OCI-LY7 (cell line): Measurements from ENCODE around the gene MTHFR. TPM values are rescaled to one million over a fixed set of nuclear protein-coding genes. Genes with fewer than 3 reads are reported as not detected.

Source experiments
- BruUV-seq: library from RNA; stranded (reverse); fragments of 400-500 nt; replicated peaks from 2 replicates; lab custom pipeline; 2021; lab: Mats Ljungman, UMichigan
- CTCF ChIA-PET: fragments of 300-600 bp; sonication (Branson Sonifier 250); formaldehyde crosslinking; loops from one replicate; lab custom pipeline; 2022; ENCODE audit warnings: antibody characterized with exemption; ENCODE audit not compliant: unreplicated experiment; lab: Charles Lee
- POLR2A ChIA-PET: fragments of 300-600 bp; sonication (Branson Sonifier 250); formaldehyde crosslinking; loops from one replicate; lab custom pipeline; 2022; ENCODE audit warnings: antibody characterized with exemption; lab: Charles Lee
- DNase-seq: peaks from one replicate; pipeline ENCODE4 v3.0.0-alpha.2; 2015; ENCODE audit warnings: low spot score
- H2AFZ ChIP-seq: fragments of 200-600 bp; sonication (generic), shearing (Covaris generic); 2 replicates; pipeline ENCODE4 v1.6.1; 2014; ENCODE audit warnings: mild to moderate bottlenecking, antibody characterized with exemption, low read length, moderate library complexity
- H3K27ac ChIP-seq: fragments of 200-600 bp; sonication (generic); 2 replicates; pipeline ENCODE4 v1.5.1; 2014; ENCODE audit warnings: mixed run types, low read depth, mild to moderate bottlenecking, moderate library complexity, low read length, inconsistent platforms; ENCODE audit not compliant: poor library complexity, severe bottlenecking
- H3K36me3 ChIP-seq: fragments of 200-600 bp; sonication (generic); 2 replicates; pipeline ENCODE4 v1.6.1; 2014; ENCODE audit warnings: mild to moderate bottlenecking, antibody characterized with exemption, low read length, moderate library complexity, mixed read lengths; ENCODE audit not compliant: insufficient read depth
- H3K4me1 ChIP-seq: fragments of 200-600 bp; sonication (generic); 2 replicates; pipeline ENCODE4 v1.5.1; 2014; ENCODE audit warnings: mild to moderate bottlenecking, low read length; ENCODE audit not compliant: insufficient read depth, poor library complexity, severe bottlenecking
- H3K4me2 ChIP-seq: fragments of 200-600 bp; sonication (generic); 2 replicates; pipeline ENCODE4 v1.6.1; 2014; ENCODE audit warnings: mild to moderate bottlenecking, low read length
- H3K4me3 ChIP-seq: fragments of 200-600 bp; sonication (generic); 2 replicates; pipeline ENCODE4 v1.5.1; 2014; ENCODE audit warnings: mild to moderate bottlenecking, low read depth, low read length; ENCODE audit not compliant: poor library complexity, severe bottlenecking
- H3K79me2 ChIP-seq: fragments of 200-600 bp; sonication (generic); 2 replicates; pipeline ENCODE4 v1.6.1; 2016; ENCODE audit warnings: low read depth, mild to moderate bottlenecking, low read length, moderate library complexity, mixed read lengths; ENCODE audit not compliant: insufficient read depth
- H3K9me2 ChIP-seq: fragments of 200-600 bp; sonication (generic); 2 replicates; pipeline ENCODE4 v1.6.1; 2016; ENCODE audit warnings: mild to moderate bottlenecking, low read length, mixed read lengths; ENCODE audit not compliant: insufficient read depth
- H3K9me3 ChIP-seq: fragments of 200-600 bp; sonication (generic); 2 replicates; pipeline ENCODE4 v1.6.1; 2014; ENCODE audit warnings: mild to moderate bottlenecking, mixed run types, low read length, mixed read lengths
- H4K20me1 ChIP-seq: fragments of 200-600 bp; sonication (generic); 2 replicates; pipeline ENCODE4 v1.6.1; 2014; ENCODE audit warnings: mild to moderate bottlenecking, antibody characterized with exemption, low read length, moderate library complexity, mixed read lengths; ENCODE audit not compliant: insufficient read depth
- CTCF ChIP-seq: fragments of 200-600 bp; sonication (generic); conservative IDR thresholded peaks from 2 replicates; pipeline ENCODE4 v1.5.1; 2014; ENCODE audit warnings: mild to moderate bottlenecking, antibody characterized with exemption, low read length, moderate library complexity, mixed read lengths
- EZH2phosphoT487 ChIP-seq: fragments of 200-600 bp; sonication (generic); IDR thresholded peaks from 2 replicates; pipeline ENCODE4 v1.6.1; 2018; ENCODE audit warnings: low read depth, borderline replicate concordance, mild to moderate bottlenecking, mixed run types, antibody characterized with exemption, low read length, moderate library complexity, mixed read lengths
- intact Hi-C: fragments of 100-400 bp; cut with micrococcal nuclease; formaldehyde crosslinking; loops from one replicate; pipeline ENCODE4 v1.10.0; 2022; ENCODE audit not compliant: unreplicated experiment
- total RNA-seq, 2 experiments: library from RNA; depleted of rRNA in 1 of 2; stranded (reverse); fragments of >200 nt in 1 of 2; shearing (Covaris generic) in 1 of 2; gene quantifications; 2 replicates each; pipeline ENCODE4 v1.2.3, GENCODE V29; 2014 to 2022

Gene MTHFR
- total RNA-seq, 2 experiments from 2014 or later: 31.6 to 54.6 TPM

GRCh38 chr1:11841245-11842153 is 35.7 kb upstream of the MTHFR start:
- TF ChIP-seq EZH2phosphoT487: no peak
- TF ChIP-seq CTCF: no peak
- Histone ChIP-seq H2AFZ (no peak overlapping the region), H4K20me1 (no peaks in the 10 kb centered on the region), H3K4me3 (no peak overlapping the region), H3K9me3 (no peaks in the 10 kb centered on the region), H3K27ac (peak overlapping the region; percentile 28), H3K4me1 (peaks cover 24% of the 10 kb centered on the region), H3K4me2 (peak overlapping the region; percentile 48), H3K79me2 (no peaks in the 10 kb centered on the region), H3K36me3 (peaks cover 88% of the 10 kb centered on the region), H3K9me2 (no peaks in the 10 kb centered on the region)
- ChIA-PET POLR2A (interaction anchor here (0.6 to 2.0 kb wide), 2 partner anchors 66 to 126 kb away, joined by 3 to 5 read pairs; no protein-coding TSS in a partner anchor), CTCF (interaction anchor here (1.0 to 1.3 kb wide), 3 partner anchors 10 to 126 kb away, joined by 3 read pairs; no protein-coding TSS in a partner anchor)
- no TSS peak for BruUV-seq
- intact Hi-C loops: loop anchor here (1.0 to 2.0 kb wide), 2 partner anchors 21 to 53 kb away; no protein-coding TSS in a partner anchor
- peak; percentile 23 for DNase-seq

GRCh38 chr1:11839727-11840705 is 34.3 kb upstream of the MTHFR start:
- TF ChIP-seq EZH2phosphoT487 (no peak), CTCF (no peak)
- ChIA-PET CTCF (interaction anchor here (0.9 kb wide), 1 partner anchor 127 kb away, joined by 3 read pairs; no protein-coding TSS in a partner anchor), POLR2A (interaction anchor here (1.0 to 2.0 kb wide), 3 partner anchors 68 to 127 kb away, joined by 3 to 5 read pairs (median 4); no protein-coding TSS in a partner anchor)
- H3K27ac ChIP-seq: no peak overlapping the region
- no peaks in the 10 kb centered on the region for H3K79me2 ChIP-seq
- H4K20me1 ChIP-seq: no peaks in the 10 kb centered on the region
- intact Hi-C loops: no loop called here
- peaks cover 24% of the 10 kb centered on the region for H3K4me1 ChIP-seq
- no peaks in the 10 kb centered on the region for H3K9me2 ChIP-seq
- DNase-seq: no peak
- peaks cover 91% of the 10 kb centered on the region for H3K36me3 ChIP-seq
- no peaks in the 10 kb centered on the region for H3K9me3 ChIP-seq
- no TSS peak for BruUV-seq
- H2AFZ ChIP-seq: no peak overlapping the region
- no peak overlapping the region for H3K4me2 ChIP-seq
- no peak overlapping the region for H3K4me3 ChIP-seq
